ENCODE measurements around the gene ZNF511. TPM values are rescaled to one million over a fixed set of nuclear protein-coding genes. Genes with fewer than 3 reads are reported as not detected.

ZNF511 gene
- polyA plus RNA-seq, 1 experiment: 32.9 TPM

- ChIA-PET CTCF (no interaction called here), POLR2A (no interaction called here)
- no peak for DNase-seq (ENCODE audit: low read depth)
- no peak for TF ChIP-seq CTCF (IDR thresholded peaks at IDR 0.05; ENCODE audit: insufficient read depth, low read depth, low read length)
- no peak overlapping the region for H3K4me3 ChIP-seq (ENCODE audit: low read depth, low read length)
- H3K36me3 ChIP-seq (ENCODE audit: control insufficient read depth, insufficient read depth, low read length): peaks cover 3% of the 10 kb centered on the region
- no peaks in the 10 kb centered on the region for H3K27me3 ChIP-seq (ENCODE audit: control insufficient read depth, insufficient read depth, low read length)
Measured at GRCh38 chr10:133350283-133350949, 41.7 kb downstream of the ZNF511 start.

GRCh38 chr10:133350950-133351329 lies 42.2 kb downstream of the ZNF511 start:
- Histone ChIP-seq H3K27me3 (ENCODE audit: control insufficient read depth, insufficient read depth, low read length) (no peaks in the 10 kb centered on the region), H3K4me3 (ENCODE audit: low read depth, low read length) (no peak overlapping the region), H3K36me3 (ENCODE audit: control insufficient read depth, insufficient read depth, low read length) (peaks cover 3% of the 10 kb centered on the region)
- POLR2A ChIA-PET: no interaction called here
- TF ChIP-seq CTCF (IDR thresholded peaks at IDR 0.05; ENCODE audit: insufficient read depth, low read depth, low read length): no peak
- CTCF ChIA-PET: no interaction called here
- DNase-seq (ENCODE audit: low read depth): no peak

GRCh38 chr10:133351408-133352318 lies 42.9 kb downstream of the ZNF511 start:
- no peak for DNase-seq (ENCODE audit: low read depth)
- TF ChIP-seq CTCF (IDR thresholded peaks at IDR 0.05; ENCODE audit: insufficient read depth, low read depth, low read length): no peak
- Histone ChIP-seq H3K4me3 (ENCODE audit: low read depth, low read length) (no peak overlapping the region), H3K36me3 (ENCODE audit: control insufficient read depth, insufficient read depth, low read length) (peaks cover 3% of the 10 kb centered on the region), H3K27me3 (ENCODE audit: control insufficient read depth, insufficient read depth, low read length) (no peaks in the 10 kb centered on the region)
- POLR2A ChIA-PET: no interaction called here
- CTCF ChIA-PET: no interaction called here

- POLR2A ChIA-PET: no interaction called here
- CTCF ChIA-PET: interaction anchor here (0.8 kb wide), 1 partner anchor 24 kb away, joined by 3 read pairs; no protein-coding TSS in a partner anchor
- Histone ChIP-seq H3K4me3 (ENCODE audit: low read depth, low read length) (no peak overlapping the region), H3K36me3 (ENCODE audit: control insufficient read depth, insufficient read depth, low read length) (peaks cover 3% of the 10 kb centered on the region), H3K27me3 (ENCODE audit: control insufficient read depth, insufficient read depth, low read length) (no peaks in the 10 kb centered on the region)
- no peak for TF ChIP-seq CTCF (IDR thresholded peaks at IDR 0.05; ENCODE audit: insufficient read depth, low read depth, low read length)
- DNase-seq (ENCODE audit: low read depth): no peak
Measured at GRCh38 chr10:133353202-133353959, 44.7 kb downstream of the ZNF511 start.

All from BJ (cell line).